WI38 (cell line): Measurements from ENCODE around the gene RGCC.

Experiments
- H3K4me3 ChIP-seq: 2 replicates; pipeline ENCODE4 v1.5.1; 2011; ENCODE audit warnings: low read depth, mild to moderate bottlenecking, control low read depth, low read length
- CTCF ChIP-seq: IDR thresholded peaks from 2 replicates; pipeline ENCODE4 v1.5.1; 2012; ENCODE audit warnings: low read depth, mild to moderate bottlenecking, control low read depth, low read length

The RGCC gene

GRCh38 chr13:41455725-41456419 lies 1.5 kb upstream of the RGCC start:
- no peak for TF ChIP-seq CTCF
- no peak overlapping the region for H3K4me3 ChIP-seq

GRCh38 chr13:41457589-41458186 lies 338 bp downstream of the RGCC start:
- TF ChIP-seq CTCF = no peak
- peak overlapping the region; percentile 94 for H3K4me3 ChIP-seq

- peak overlapping the region; percentile 94 for H3K4me3 ChIP-seq
Measured at GRCh38 chr13:41458187-41458760, 924 bp downstream of the RGCC start.

GRCh38 chr13:41458761-41459431 lies 1.5 kb downstream of the RGCC start:
- peak overlapping the region; percentile 94 for H3K4me3 ChIP-seq
- peak; percentile 88 for TF ChIP-seq CTCF

More at GRCh38 chr13:41458187-41458760, 924 bp downstream of the RGCC start:
- TF ChIP-seq CTCF = no peak

- peak overlapping the region; percentile 94 for H3K4me3 ChIP-seq
- TF ChIP-seq CTCF = no peak
Measured at GRCh38 chr13:41459432-41460073, 2.2 kb downstream of the RGCC start.

GRCh38 chr13:41460074-41460465 lies 2.7 kb downstream of the RGCC start:
- H3K4me3 ChIP-seq = peak overlapping the region; percentile 94
- no peak for TF ChIP-seq CTCF
